GM21619 (cell line): ENCODE measurements around the gene MMD.
A peak's percentile ranks its signal among the peaks of the same experiment; 100 is the strongest.
"Not testable (repeated sequence)": the region's sequence is repeated elsewhere in the genome, so short reads cannot be mapped to it uniquely, and the experiment has no call there.

Experiments
- ATAC-seq: cut with Tn5 transposase; IDR thresholded peaks from one replicate; pipeline ENCODE4 v1.9.1; 2021; ENCODE audit not compliant: unreplicated experiment

The MMD gene, protein sequence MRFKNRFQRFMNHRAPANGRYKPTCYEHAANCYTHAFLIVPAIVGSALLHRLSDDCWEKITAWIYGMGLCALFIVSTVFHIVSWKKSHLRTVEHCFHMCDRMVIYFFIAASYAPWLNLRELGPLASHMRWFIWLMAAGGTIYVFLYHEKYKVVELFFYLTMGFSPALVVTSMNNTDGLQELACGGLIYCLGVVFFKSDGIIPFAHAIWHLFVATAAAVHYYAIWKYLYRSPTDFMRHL

DNA sequence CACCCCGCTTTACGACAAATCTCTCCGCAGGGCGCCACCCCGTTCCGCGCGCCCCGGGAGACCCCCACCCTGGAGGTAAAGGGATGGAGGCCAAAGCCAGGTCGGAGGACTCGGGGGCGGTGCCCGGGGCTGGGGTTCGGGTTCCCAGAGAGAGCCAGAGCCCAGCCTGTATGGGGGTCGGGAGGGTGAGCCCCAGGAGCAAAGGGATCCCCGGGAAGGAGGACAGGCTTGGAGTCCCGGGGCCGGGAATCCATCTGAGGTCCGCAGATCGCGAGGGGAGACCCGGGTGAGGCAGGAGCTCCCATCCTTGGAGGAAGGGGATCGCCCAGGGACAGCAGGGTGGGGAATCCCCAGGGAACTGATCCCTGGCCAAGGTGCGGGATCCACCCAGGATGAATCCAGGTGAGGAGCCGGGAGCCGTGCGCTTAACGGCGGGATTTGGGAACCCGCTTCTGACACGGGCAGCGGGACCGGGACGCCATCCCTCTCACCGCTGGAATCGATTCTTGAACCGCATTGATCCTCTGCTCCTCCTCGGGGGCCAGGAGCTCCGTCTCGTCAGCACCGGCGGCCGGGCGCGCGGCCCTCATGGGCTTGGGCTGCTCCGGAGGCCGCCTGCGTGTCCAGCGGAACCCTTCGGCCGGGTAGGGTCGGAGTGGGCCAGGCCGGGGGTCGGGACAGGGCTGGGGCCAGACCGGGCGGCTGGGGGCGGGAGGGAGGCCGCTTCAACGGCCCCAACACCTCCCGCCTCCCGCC is at the start of gene MMD:
Gene MMD, minus strand, starts transcription at position 657 of the 756 bp plus-strand sequence. Its CDS starts 140 bp downstream, at position 517.
- ATAC-seq, result peak; percentile 16

DNA sequence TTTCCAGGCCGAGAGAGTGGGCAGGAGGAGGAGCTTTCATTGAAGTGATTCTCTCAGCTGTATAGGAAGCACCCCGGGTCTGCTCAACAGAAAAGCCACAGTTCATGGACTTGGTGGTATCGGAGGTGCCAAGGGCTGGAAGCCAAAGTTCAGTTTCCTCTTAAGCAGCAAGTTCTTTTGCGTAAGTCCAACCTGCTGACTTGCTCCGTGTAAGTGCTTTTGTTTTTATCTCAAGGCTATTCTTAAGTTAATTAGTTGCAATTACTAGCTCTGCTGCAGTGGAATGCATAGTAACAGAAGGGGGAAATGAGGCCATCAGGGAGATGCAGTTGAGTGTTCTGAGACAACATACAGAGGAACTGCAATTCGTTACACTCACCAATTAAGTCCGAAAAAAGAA is 45.0 kb upstream of the MMD start:
- ATAC-seq, result peak; percentile 40

DNA sequence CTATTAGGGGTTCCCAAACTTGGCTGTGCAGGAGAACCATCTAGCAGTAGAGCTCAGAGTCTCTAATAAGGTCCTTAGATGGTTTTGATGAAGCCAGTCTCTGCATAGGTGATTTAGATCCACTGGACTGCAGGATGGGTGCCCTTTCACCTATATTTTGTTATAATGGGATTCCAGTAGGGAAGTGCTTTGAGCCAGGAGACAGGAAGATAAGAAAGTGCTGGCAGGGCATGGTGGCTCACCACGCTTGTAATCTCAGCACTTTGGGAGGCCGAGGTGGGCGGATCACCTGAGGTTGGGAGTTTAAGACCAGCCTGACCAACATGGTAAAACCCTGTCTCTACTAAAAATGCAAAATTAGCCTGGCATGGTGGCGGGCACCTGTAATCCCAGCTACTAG is 44.1 kb upstream of the MMD start:
- ATAC-seq, result not testable (repeated sequence)

DNA sequence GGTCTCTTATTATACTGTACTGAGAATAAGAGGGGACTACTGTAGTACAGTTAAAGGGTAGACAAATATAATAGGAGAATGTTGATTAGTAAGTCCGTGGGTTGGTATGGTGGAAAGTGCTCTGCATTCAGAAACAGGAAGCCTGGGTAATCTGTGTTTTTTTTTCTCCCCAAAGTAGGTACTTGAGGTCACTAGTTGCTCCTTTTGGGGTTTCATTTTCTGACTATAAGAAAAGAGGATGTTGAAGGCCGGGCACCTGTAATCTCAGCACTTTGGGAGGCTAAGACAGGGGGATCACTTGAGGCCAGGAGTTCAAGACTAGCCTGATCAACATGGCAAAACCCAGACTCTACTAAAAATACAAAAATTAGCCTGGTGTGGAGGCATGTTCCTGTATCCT is 42.0 kb upstream of the MMD start:
- peak; percentile 79 for ATAC-seq

DNA sequence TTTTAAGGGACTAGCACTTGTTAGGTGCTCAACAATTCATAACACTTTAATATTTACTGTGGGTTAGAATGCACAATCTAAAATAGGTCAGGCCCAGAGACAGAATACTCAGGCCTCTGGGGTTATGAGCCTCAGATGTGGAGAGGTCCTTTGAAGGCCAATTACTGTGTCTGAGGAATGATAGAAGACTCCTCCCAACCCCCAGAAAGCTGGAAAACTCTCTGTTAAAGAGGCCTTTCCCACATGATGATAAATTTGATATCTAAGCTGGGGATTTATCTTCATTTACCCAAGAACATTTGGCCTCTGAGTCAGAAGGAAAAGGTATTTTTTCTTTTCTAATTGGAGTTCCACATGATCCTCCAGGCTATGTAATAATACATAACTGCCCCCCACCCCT is 41.1 kb upstream of the MMD start:
- ATAC-seq, result no peak

DNA sequence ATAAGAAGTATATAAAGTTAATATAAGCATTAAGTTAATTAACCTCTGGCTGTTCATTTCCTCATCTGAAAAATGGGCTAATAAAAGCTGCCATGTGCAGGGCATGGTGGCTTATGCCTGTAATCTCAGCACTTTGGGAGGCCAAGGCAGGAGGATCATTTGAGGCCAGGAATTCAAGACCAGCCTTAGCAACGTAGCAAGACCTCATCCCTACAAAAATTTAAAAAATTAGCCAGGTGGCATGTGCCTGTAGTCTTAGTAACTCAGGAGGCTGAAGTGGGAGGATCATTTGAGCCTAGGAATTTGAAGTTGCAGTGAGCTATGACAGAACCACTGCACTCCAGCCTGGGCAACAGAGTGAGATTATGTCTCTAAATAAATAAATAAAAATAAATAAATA is 40.6 kb upstream of the MMD start:
- ATAC-seq, result no peak

DNA sequence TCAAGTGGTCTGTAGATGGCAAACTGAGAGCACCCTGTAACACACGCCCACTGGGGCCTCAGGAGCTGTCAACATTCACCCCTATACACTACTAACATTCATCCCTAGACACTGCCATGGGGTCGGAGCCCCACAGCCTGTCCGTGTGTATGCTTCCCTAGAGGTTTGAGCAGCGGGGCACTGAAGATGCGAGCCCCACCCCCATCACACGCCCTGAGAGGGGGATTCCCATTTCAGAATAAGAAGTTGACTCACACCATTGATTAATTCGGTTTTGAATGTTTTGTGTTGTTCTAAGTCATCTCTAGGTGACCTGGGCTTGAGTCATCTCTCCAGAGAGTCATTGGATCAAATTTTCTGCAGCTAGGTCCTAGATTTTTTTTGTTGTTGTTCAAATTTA is 37.3 kb upstream of the MMD start:
- ATAC-seq, result no peak

DNA sequence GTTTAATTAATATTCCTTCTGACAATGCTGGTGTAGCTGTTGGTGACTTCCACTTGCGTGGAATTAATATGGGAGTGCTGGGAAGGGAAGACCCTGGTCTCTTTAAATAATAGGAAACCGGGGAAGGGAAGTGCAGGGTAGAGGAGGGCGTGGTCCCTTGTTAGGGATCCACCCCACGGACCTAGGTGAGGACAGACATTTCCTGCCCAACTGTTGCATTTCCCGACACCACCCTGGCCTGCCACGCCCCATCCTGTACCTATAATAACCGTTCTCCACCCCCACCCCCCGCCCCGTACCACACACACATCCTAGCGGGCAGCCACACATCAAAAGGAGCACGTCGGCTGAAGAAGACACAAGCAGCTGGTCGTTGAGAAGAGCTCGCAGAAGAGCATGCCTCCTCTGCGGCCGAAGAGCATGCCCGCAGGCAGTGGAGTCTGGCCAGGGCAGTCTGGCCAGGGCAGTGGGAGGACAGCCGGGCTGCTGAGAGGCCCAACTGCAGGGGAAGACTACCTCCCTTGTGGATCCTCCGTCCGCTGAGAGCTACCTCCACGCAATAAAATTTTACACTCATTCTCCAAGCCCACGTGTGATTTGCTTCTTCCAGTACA is 36.8 kb upstream of the MMD start:
- no peak for ATAC-seq

DNA sequence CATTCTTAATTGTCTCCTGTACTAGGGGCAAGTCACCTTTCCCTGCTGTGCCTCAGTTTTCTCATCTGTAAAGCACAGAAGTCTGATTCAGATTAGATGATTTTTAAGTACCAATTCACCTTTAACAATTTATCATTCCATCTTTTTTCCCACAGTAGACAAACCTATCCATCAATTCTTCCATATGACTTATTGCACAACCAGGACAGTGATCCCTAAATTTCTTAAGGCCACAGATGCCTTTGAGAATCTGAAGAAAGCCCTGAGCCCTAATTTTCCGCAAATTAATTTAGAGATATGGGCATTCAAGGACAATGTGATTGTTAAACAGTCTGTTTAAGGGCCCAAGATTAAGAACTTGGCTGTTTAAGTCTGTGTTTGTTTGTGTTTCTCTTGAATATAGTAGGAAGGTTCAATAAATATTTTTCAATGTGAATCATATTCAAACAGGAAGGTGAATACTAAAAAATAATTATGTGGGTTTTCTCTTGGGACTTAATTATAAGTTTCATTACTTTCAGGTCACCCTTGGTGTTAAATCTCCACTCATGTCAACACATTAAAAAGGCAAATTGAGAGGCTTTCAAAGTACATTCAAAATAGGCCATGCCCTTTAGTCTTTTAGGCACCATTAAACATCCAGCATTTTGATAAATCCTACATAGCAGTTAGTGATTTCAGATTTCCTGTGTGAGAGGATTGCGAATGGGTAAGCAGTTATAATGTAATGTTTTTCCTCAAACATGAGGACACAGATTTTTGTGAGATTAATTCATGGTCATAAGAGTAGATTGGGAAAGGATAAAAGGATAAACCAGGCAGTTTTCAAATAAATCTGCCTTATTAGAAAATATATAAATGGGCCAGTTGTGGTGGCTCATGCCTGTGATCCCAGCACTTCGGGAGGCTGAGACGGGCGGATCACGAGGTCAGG is 34.9 kb upstream of the MMD start:
- ATAC-seq, result no peak

DNA sequence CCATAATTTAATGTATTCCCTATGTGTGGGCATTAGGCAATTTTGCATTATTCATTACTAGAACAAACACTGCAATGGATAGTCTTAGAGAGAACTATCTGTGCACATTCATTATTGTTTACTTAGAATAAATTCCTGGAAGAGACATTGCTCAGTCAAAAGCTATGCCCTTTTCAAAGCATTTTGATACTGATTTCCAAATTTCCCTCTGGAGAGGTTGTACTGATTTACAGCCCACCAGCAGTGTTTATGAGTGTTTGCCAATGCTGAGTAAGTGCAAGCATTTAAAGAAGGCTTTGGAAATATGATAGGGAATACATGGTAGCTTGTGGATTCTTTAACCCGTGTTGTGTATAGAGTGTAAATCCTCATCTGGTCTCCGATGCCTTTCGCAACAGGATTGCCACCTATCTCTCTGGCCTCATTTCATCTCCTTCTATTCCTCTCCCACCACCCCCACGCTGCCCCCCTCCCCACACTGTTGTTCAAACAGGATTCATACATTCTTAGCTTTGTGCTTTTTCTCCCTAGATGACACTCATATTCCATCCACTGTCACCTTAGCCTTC is 33.4 kb upstream of the MMD start:
- no peak for ATAC-seq

DNA sequence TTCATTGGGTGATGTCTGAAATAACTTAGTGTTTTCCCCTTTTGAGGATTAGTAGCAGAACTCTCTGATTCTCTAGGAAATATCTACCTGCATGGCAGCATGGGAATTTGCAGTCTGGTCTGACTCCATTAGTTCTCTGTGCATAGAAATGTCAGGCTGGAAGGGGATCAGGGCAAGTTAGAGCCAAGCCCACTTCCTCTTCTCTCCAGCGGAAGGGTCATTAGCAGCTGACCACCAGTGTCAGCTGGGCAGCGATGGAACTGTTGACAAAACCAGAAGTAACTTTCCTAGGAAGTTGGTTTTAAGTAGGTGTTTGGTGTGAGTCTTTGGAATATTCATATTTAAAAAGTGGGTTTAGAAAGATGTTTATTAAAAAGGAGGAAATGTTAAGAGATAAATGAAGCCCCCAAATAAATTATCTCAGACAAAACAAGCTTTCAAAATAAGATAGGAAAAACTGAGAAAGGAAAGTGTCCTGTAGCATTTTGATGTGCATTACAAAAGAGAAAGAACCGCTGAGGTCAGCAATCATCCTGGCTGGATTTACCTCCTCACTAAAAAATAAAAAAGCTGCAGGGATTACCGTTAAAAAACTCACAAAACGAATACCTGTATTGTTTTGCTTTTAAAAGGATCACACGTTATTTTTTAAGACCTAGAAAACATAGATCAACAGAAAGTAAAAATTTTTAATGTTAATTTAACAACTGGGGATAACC is 32.4 kb upstream of the MMD start:
- ATAC-seq, result no peak

DNA sequence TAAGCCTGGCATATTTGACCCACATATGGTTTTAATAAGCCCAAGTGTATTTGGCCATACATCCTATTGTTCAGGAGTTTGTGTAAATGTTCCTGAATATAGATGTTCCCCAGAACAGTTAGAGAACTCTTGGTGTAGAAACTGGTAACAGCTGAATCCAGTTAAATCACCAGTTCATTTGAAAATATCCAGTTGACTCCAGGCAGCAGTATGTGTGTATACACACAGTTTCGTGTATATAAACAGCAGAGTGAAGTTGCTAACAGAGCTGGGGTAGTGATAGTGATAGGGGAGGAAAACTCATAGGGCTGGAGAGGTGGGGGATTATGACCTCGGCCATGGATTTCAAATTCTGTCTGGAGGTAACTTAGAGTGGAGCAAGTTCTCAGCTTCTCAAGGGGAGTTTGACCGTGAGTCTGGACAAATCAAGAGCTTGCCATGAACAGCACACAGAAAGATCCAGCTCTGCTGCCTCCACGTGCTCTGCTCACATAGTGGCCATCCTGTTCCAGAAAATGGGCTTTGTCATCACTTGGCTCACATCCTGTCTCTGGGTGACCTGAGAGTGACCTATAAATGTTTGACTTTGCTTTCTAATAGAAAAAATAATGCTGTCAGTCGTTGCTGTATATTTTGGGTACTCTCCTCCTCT is 30.6 kb upstream of the MMD start:
- ATAC-seq, result peak; percentile 84

DNA sequence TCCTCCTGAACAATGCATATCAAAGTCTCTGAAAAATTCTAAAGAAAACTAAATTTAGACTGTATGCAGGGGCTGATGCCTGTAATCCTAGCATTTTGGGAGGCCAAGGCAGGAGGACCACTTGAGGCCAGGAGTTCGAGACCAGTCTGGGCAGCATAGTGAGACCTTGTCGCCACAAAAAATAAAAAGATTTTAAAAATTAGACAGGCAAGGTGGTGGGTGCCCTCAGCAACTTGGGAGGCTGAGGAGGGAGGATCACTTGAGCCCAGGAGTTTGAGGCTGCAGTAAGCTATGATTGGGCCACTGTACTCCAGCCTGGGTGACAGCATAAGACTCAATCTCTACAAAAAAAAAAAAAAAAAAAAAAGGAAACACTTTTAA is 30.1 kb upstream of the MMD start:
- no peak for ATAC-seq

DNA sequence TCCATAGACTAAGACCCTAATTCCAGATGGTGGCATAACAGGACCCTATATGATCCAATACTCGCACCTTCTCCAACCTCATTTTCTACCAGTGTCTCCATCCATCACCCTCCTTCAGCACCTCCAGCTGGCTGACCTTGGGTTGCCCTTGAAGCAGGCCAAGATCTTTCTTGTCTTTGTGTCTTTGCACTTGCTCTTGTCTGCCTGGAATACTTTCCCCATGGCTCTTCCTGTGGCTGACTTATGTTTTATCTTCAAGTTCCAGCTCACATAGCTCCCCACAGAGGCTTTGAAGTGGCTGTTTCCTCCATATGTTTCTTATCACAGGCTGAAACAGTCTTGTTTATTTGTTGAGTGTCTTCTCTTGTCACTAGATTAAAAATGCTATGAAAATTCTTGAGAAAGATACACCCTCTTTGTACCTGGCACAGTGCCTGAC is 29.6 kb upstream of the MMD start:
- no peak for ATAC-seq

DNA sequence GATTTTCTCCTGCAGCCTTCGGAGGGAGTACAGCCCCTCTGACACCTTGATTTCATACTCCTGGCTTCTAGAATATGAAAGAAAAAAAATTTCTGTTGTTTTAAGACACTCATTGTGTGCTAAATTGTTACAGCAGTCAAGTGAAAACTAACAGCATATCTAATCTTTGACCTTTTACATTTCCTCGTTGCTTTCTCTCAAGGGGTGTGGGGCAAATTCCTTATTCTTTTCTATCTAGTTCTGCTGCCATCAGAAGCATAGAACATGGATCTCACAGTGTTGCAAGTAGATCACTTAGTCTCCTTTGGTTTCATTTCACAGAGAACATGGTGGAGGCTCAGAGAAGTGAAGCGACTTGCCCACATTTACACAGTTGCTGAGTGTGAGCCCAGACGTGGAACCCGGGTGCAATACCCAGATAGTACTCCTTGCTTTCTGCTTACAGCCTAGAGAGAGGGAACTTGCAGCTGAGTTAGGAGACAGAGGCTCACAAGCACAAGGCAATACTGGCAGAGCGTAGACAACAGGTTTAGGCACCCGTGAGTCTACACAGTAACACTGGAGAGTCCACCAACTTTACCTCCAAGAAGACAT is 28.7 kb upstream of the MMD start:
- ATAC-seq, result no peak

DNA sequence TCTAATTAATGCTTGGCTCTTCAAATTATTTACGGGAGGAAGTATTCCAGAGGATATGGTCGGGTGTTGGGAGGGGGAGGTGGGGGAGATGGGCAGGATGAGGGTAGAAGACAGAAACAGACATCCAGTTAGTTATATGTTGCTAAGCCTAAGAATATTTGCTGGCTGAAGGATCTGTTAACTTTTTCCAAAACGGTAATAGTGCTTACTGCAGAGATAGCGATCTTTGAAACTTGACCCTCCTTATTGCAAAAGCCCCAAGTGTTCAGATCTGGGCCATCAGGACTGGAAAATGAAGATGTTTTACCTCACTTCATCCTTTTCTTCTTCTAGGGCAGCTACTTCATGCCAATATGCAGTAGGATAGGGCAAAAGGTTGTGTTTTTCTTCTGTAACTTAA is 27.0 kb upstream of the MMD start:
- no peak for ATAC-seq

DNA sequence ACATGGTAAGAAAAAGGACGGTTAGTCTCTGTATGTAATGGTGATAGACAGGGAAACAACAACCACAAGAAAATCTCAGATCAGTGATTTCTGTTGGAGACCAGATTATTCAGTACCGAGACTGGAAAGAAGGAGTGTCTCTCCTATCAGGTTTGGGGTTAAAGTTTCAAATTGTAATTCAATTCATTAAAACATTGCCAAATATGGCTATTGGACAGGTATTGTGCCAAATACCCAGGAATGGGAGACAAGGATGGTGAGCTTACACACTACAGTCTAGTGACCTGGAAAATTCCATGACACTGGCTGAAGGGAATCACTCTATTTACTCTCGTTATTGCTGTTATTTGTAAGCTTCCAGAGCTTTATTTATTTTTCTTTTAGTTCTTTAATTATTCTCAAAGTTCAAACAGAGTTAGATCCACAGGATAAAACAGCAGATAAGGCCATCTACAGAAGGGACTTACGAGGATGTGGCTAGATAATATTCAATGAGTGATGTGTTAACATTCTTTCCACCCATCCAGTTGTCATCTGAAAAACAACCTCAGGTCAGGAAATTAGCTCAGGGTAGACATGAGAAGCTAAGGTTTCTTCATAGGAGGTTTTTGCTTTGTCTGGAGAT is 25.1 kb upstream of the MMD start:
- ATAC-seq, result no peak

DNA sequence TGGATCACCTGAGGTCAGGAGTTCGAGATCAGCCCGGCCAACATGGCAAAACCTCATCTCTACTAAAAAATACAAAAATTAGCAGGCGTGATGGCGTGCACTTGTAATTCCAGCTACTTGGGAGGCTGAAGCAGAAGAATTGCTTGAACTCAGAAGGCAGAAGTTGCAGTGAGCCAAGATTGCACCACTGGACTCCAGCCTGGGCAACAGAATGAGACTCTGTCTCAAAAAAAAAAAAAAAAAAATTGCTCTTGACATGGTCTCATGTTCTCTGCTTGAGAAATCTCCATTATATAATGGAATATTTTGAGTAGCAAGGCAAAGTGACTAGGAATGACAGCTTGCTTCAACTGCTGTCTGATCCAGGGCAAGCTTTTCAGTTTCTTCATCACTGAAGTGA is 24.4 kb upstream of the MMD start:
- not testable (repeated sequence) for ATAC-seq
